Measurements from ENCODE around the gene ADGRL3. TPM values are rescaled to one million over a fixed set of nuclear protein-coding genes. Genes with fewer than 3 reads are reported as not detected.
"Not testable (repeated sequence)": the region's sequence is repeated elsewhere in the genome, so short reads cannot be mapped to it uniquely, and the experiment has no call there.

Gene ADGRL3
- total RNA-seq, 1 donor from 2014 or later: 3.0 TPM

- intact Hi-C loops (cut with DNase I): no loop called here
- no peak for ATAC-seq (ENCODE audit: poor library complexity)
- no peak for DNase-seq
Measured at GRCh38 chr4:61782133-61782532, 582.0 kb downstream of the ADGRL3 start.

DNA sequence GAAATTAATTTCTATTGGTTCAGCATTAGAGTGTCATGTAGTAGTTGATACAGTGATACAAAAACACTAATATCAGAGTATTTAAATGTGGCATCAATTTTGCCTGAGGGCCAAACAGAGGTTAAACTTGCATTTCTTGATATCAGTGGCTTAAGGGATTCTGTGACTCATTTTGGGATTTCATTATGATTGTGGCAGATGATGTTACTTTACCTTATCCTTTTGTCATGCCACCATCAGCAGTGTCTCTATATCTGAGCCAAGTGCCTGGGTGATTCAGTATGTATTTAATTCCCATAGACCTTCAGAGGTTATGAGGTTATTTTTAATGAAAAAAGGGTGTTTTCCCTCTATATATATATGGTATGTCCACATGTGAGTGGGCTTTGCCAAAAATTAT lies 582.9 kb downstream of the ADGRL3 start:
- no peak for ATAC-seq (ENCODE audit: poor library complexity)
- DNase-seq: no peak
- intact Hi-C loops (cut with DNase I): no loop called here

DNA sequence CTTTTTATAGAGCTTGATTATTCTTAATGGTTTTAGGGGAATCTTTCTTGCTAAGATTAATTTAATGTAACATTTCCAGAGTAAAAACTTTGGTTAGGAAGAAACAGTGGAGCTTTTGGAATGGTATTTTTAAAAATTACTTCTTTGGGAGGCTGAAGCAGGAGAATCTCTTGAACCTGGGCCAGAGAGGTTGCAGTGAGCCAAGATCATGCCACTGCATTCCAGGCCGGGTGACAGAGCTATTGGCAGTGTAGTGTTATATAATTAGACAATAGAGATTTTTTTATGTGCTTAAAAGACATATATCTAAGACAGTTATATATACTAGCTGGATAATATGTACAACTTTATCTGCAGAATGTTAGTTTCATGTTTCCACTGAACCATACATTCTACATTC lies 585.6 kb downstream of the ADGRL3 start:
- ATAC-seq (ENCODE audit: poor library complexity): no peak
- no peak for DNase-seq
- intact Hi-C loops (cut with DNase I): no loop called here

DNA sequence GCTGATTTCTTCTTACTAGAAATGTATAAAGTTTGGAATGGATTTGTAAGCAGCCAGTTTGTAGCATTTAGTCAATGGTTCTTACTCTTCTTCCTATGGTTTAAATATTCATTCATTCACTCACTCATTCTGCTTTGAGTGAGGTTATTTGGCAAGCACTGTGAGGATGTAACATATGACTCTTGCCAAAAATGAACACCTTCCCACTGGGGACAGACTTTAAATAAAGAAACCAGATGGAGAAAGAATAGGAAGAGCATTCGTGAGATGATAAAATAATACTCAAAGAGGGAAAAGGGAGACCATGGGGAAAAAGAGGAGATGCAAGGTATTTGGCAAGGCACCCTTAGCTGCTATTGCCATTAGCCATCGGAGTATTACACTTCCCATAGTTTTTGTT lies 586.1 kb downstream of the ADGRL3 start:
- intact Hi-C loops (cut with DNase I): no loop called here
- DNase-seq: no peak
- no peak for ATAC-seq (ENCODE audit: poor library complexity)

DNA sequence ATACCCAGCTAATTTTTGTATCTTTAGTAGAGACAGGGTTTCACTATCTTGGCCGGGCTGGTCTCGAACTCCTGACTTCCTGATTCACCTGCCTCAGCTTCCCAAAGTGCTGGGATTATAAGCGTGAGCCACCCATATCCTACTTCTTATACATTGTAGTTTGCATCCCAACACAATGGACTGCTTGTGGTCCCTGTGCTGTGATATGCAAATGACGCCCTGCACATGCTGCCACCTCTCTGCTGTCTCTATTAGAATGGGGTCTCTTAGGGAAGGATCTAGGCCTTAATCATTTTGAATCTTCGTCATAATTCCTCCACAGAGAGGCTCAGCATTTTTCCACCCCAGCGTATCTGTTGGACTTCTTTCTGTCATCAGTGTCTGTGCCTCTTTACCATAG lies 595.9 kb downstream of the ADGRL3 start:
- intact Hi-C loops (cut with DNase I): no loop called here
- ATAC-seq (ENCODE audit: poor library complexity) (no peak), DNase-seq (no peak)

GRCh38 chr4:61799794-61800193 lies 599.7 kb downstream of the ADGRL3 start:
- DNase-seq (no peak), ATAC-seq (ENCODE audit: poor library complexity) (no peak)
- intact Hi-C loops (cut with DNase I): no loop called here

GRCh38 chr4:61805227-61805626 lies 605.1 kb downstream of the ADGRL3 start:
- no peak for ATAC-seq (ENCODE audit: poor library complexity)
- intact Hi-C loops (cut with DNase I): no loop called here
- no peak for DNase-seq

- intact Hi-C loops (cut with DNase I): no loop called here
- ATAC-seq (ENCODE audit: poor library complexity) (no peak), DNase-seq (no peak)
Measured at GRCh38 chr4:61805979-61806378, 605.9 kb downstream of the ADGRL3 start.

GRCh38 chr4:61812171-61812570 lies 612.0 kb downstream of the ADGRL3 start:
- intact Hi-C loops (cut with DNase I): no loop called here
- DNase-seq: no peak
- ATAC-seq (ENCODE audit: poor library complexity): no peak

- intact Hi-C loops (cut with DNase I): no loop called here
- ATAC-seq (ENCODE audit: poor library complexity): no peak
Measured at GRCh38 chr4:61817071-61817470, 616.9 kb downstream of the ADGRL3 start.

DNA sequence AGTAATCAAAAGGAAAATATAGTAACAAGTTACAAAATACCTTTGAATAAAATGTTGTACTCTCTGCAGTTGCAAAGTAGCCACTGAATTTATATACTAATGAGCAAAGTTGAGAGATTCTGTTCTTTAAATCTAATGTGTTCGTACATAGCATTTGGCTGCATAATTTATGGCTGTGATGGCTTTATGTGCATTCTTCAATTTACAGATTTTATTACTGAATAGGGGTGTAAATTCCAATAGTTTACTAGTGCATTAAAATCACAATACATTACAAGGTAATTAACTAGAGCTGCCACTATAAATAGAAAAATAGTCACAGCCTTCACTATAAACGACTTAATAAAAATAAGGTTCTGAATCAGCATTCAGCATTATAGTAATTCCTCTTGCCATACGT lies 620.0 kb downstream of the ADGRL3 start:
- intact Hi-C loops (cut with DNase I): no loop called here
- DNase-seq (no peak), ATAC-seq (ENCODE audit: poor library complexity) (no peak)

More at GRCh38 chr4:61817071-61817470, 616.9 kb downstream of the ADGRL3 start:
- no peak for DNase-seq

DNA sequence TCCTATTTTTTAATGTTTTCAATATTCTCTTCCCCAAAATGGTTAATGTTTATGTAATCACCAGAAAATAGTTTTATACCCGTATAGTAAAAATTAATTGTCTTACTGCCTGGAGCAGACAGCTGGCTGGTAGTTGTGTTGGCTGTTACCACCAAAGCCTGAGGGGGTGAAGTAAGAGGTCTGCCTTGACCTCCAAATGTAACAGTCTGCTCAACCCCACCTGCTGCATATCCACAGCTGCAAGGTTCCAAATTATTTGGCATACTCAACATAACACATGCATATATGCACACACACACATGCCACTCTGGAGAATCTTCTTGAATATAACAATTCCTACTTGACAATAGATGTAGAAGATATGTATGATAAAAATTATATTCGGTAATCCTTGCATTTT lies 624.3 kb downstream of the ADGRL3 start:
- DNase-seq: no peak
- no peak for ATAC-seq (ENCODE audit: poor library complexity)
- intact Hi-C loops (cut with DNase I): no loop called here

DNA sequence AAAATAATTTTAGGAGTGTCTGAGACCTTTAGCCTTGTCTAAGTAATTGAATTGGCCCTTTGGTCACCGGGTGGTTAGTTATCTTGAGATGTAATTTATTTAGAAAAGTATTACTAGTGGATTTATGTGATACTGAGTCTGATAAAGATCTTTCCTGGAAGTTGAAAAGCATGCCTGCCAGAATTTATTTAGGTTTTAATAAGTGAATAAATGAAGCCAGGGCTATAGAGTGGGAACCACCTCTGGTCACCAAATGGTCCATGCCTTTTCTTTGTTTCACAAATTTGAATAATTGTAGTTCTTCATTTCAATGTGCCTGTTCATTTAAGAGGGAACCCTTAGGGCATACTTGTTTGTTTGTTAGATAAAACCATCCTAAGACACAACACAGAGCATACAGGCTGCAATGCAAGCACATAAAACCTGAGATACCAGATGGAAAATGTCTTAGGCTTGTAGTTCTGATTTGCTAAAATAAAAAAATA lies 627.8 kb downstream of the ADGRL3 start:
- ATAC-seq (ENCODE audit: poor library complexity): no peak
- DNase-seq: no peak
- intact Hi-C loops (cut with DNase I): no loop called here

GRCh38 chr4:61828960-61829359 lies 628.8 kb downstream of the ADGRL3 start:
- intact Hi-C loops (cut with DNase I): no loop called here
- no peak for DNase-seq
- no peak for ATAC-seq (ENCODE audit: poor library complexity)

GRCh38 chr4:61831987-61832386 lies 631.9 kb downstream of the ADGRL3 start:
- no peak for ATAC-seq (ENCODE audit: poor library complexity)
- intact Hi-C loops (cut with DNase I): no loop called here
- no peak for DNase-seq

GRCh38 chr4:61837395-61837794 lies 637.3 kb downstream of the ADGRL3 start:
- intact Hi-C loops (cut with DNase I): no loop called here
- ATAC-seq (ENCODE audit: poor library complexity) (no peak), DNase-seq (no peak)

GRCh38 chr4:61838072-61838471 lies 637.9 kb downstream of the ADGRL3 start:
- DNase-seq (no peak), ATAC-seq (ENCODE audit: poor library complexity) (no peak)
- intact Hi-C loops (cut with DNase I): no loop called here

- DNase-seq (no peak), ATAC-seq (ENCODE audit: poor library complexity) (no peak)
- intact Hi-C loops (cut with DNase I): no loop called here
Measured at GRCh38 chr4:61841714-61842113, 641.6 kb downstream of the ADGRL3 start.

- intact Hi-C loops (cut with DNase I): no loop called here
- ATAC-seq (ENCODE audit: poor library complexity) (no peak), DNase-seq (no peak)
Measured at GRCh38 chr4:61851126-61851525, 651.0 kb downstream of the ADGRL3 start.

GRCh38 chr4:61852105-61852504 lies 652.0 kb downstream of the ADGRL3 start:
- intact Hi-C loops (cut with DNase I); ATAC-seq (ENCODE audit: poor library complexity); DNase-seq: not testable (repeated sequence)

DNA sequence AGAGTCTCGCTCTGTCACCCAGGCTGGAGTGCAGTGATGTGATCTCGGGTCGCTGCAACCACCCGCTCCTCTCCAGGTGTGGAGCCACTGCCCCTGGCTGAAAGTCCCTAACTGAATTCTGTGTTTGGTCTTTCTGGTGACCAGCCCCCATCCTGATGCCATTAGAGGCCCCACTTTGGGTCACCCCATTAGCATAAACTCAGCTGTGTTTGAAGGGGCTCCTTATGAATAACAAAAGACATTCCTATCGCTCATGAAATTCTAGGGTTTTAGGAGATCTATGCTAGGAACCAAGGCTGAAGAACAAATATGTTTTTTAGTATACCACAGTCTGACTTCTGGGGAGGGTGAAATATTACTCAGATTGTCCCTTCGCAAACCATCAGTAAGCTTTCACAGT lies 652.9 kb downstream of the ADGRL3 start:
- no peak for DNase-seq
- intact Hi-C loops (cut with DNase I): no loop called here
- ATAC-seq (ENCODE audit: poor library complexity): no peak

- ATAC-seq (ENCODE audit: poor library complexity) (no peak), DNase-seq (no peak)
- intact Hi-C loops (cut with DNase I): no loop called here
Measured at GRCh38 chr4:61860376-61860775, 660.2 kb downstream of the ADGRL3 start.

Data from Right ventricle myocardium superior (tissue), 1 donor.